IMR-90 (cell line): ENCODE data around the gene PAXIP1. TPM values are rescaled to one million over a fixed set of nuclear protein-coding genes. Genes with fewer than 3 reads are reported as not detected.

ENCODE experiments used
- ATAC-seq: fragments of 200-7000 bp; cut with Tn5 transposase; 2 replicates; pipeline ENCODE4 v1.9.1; 2020; ENCODE audit warnings: low read depth, mild to moderate bottlenecking, moderate library complexity
- BruUV-seq: library from RNA; stranded (reverse); fragments of 400-500 nt; replicated peaks from 2 replicates; lab custom pipeline; 2021; lab: Mats Ljungman, UMichigan
- CTCF ChIA-PET: fragments of 300-600 bp; formaldehyde crosslinking; extraction: SDS; loops from one replicate; lab custom pipeline; 2021; ENCODE audit warnings: antibody characterized with exemption; lab: Yijun Ruan, JAX
- POLR2A ChIA-PET: fragments of 300-600 bp; sonication (Branson Sonifier 250); formaldehyde crosslinking; loops from one replicate; lab custom pipeline; 2022; ENCODE audit warnings: antibody characterized with exemption; ENCODE audit not compliant: unreplicated experiment; lab: Charles Lee
- DNase-seq: peaks from one replicate; pipeline ENCODE4 v3.0.0; 2013
- H2AFZ ChIP-seq: replicated peaks from 2 replicates; pipeline ENCODE3; 2013; ENCODE audit warnings: low read length, mild to moderate bottlenecking; ENCODE audit not compliant: poor library complexity
- H2AK5ac ChIP-seq: 2 replicates; pipeline ENCODE4 v1.6.1; 2013; ENCODE audit warnings: low read depth, low read length, inconsistent platforms
- H2AK9ac ChIP-seq: replicated peaks from 2 replicates; pipeline ENCODE3; 2013; ENCODE audit warnings: mild to moderate bottlenecking, low read depth, low read length, moderate library complexity; ENCODE audit not compliant: poor library complexity
- H2BK120ac ChIP-seq: 2 replicates; pipeline ENCODE4 v1.6.1; 2013; ENCODE audit warnings: low read depth, low read length, inconsistent platforms
- H2BK15ac ChIP-seq: 3 replicates; pipeline ENCODE4 v1.6.1; 2013; ENCODE audit warnings: low read depth, low read length, inconsistent platforms
- H2BK20ac ChIP-seq: 2 replicates; pipeline ENCODE4 v1.6.1; 2013; ENCODE audit warnings: low read depth, mild to moderate bottlenecking, inconsistent platforms, low read length, moderate library complexity
- H2BK5ac ChIP-seq: 2 replicates; pipeline ENCODE4 v1.6.1; 2013; ENCODE audit warnings: mild to moderate bottlenecking, low read depth, low read length, inconsistent platforms; ENCODE audit not compliant: poor library complexity, severe bottlenecking
- H3K14ac ChIP-seq: replicated peaks from 2 replicates; pipeline ENCODE4 v1.6.1; 2013; ENCODE audit warnings: low read depth, low read length, inconsistent platforms
- H3K18ac ChIP-seq: 2 replicates; pipeline ENCODE4 v1.6.1; 2013; ENCODE audit warnings: low read depth, low read length, control low read depth
- H3K23ac ChIP-seq: 2 replicates; pipeline ENCODE4 v1.6.1; 2013; ENCODE audit warnings: low read depth, low read length, inconsistent platforms
- H3K27ac ChIP-seq: 2 replicates; pipeline ENCODE4 v1.5.1; 2013; ENCODE audit warnings: mild to moderate bottlenecking, control low read depth, low read length; ENCODE audit not compliant: insufficient read depth
- H3K27me3 ChIP-seq: 2 replicates; pipeline ENCODE4 v1.6.1; 2013; ENCODE audit warnings: low read length; ENCODE audit not compliant: control insufficient read depth, insufficient read depth
- H3K36me3 ChIP-seq: 2 replicates; pipeline ENCODE4 v1.6.1; 2013; ENCODE audit warnings: low read length, mixed read lengths; ENCODE audit not compliant: control insufficient read depth, insufficient read depth
- H3K4ac ChIP-seq: 2 replicates; pipeline ENCODE4 v1.6.1; 2013; ENCODE audit warnings: low read depth, low read length, inconsistent platforms
- H3K4me1 ChIP-seq: 2 replicates; pipeline ENCODE4 v1.6.1; 2013; ENCODE audit warnings: low read length, mixed read lengths; ENCODE audit not compliant: control insufficient read depth, insufficient read depth
- H3K4me2 ChIP-seq: 2 replicates; pipeline ENCODE4 v1.6.1; 2013; ENCODE audit warnings: low read depth, mild to moderate bottlenecking, control low read depth, low read length, moderate library complexity
- H3K4me3 ChIP-seq: 2 replicates; pipeline ENCODE4 v1.5.1; 2013; ENCODE audit warnings: low read depth, mild to moderate bottlenecking, control low read depth, low read length, moderate library complexity; ENCODE audit not compliant: insufficient read depth
- H3K56ac ChIP-seq: 2 replicates; pipeline ENCODE4 v1.6.1; 2013; ENCODE audit warnings: low read length, inconsistent platforms; ENCODE audit not compliant: insufficient read depth; ENCODE audit errors: extremely low read depth
- H3K79me1 ChIP-seq, 2 experiments: 2 replicates each; pipeline ENCODE4 v1.6.1; 2013; ENCODE audit warnings: low read length in 2 of 2, inconsistent platforms in 1 of 2, low read depth in 1 of 2
- H3K9ac ChIP-seq: 2 replicates; pipeline ENCODE4 v1.6.1; 2013; ENCODE audit warnings: low read depth, low read length, control low read depth
- H3K9me1 ChIP-seq: 2 replicates; pipeline ENCODE4 v1.6.1; 2013; ENCODE audit warnings: low read length, inconsistent platforms; ENCODE audit not compliant: insufficient read depth
- H3K9me3 ChIP-seq: 2 replicates; pipeline ENCODE4 v1.6.1; 2013; ENCODE audit warnings: low read length; ENCODE audit not compliant: control insufficient read depth, insufficient read depth
- H4K20me1 ChIP-seq: 2 replicates; pipeline ENCODE4 v1.6.1; 2013; ENCODE audit warnings: low read length, inconsistent platforms; ENCODE audit not compliant: insufficient read depth
- H4K5ac ChIP-seq: 2 replicates; pipeline ENCODE4 v1.6.1; 2013; ENCODE audit warnings: mild to moderate bottlenecking, low read depth, low read length, control low read depth
- H4K8ac ChIP-seq, 2 experiments: 2 replicates each; pipeline ENCODE4 v1.6.1; 2013; ENCODE audit warnings: low read depth in 2 of 2, low read length in 2 of 2, control low read depth in 1 of 2, inconsistent platforms in 1 of 2
- H4K91ac ChIP-seq: 2 replicates; pipeline ENCODE4 v1.6.1; 2013; ENCODE audit warnings: low read depth, low read length, inconsistent platforms; ENCODE audit not compliant: insufficient read depth
- BHLHE40 ChIP-seq: fragments of 150-350 bp; IDR thresholded peaks from 2 replicates; pipeline ENCODE4 v1.6.1; 2016; ENCODE audit warnings: mild to moderate bottlenecking, low read depth, low read length
- CEBPB ChIP-seq: IDR thresholded peaks from 2 replicates; pipeline ENCODE4 v1.6.1; 2012; ENCODE audit warnings: low read depth, low read length, improper control_type of control experiment
- CHD1 ChIP-seq: IDR thresholded peaks from 2 replicates; pipeline ENCODE4 v1.6.1; 2012; ENCODE audit warnings: low read depth, low read length, improper control_type of control experiment
- MAFK ChIP-seq: IDR thresholded peaks from 2 replicates; pipeline ENCODE4 v1.6.1; 2012; ENCODE audit warnings: low read depth, low read length, improper control_type of control experiment
- MAZ ChIP-seq: IDR thresholded peaks from 2 replicates; pipeline ENCODE4 v1.6.1; 2012; ENCODE audit warnings: low read depth, mild to moderate bottlenecking, low read length, improper control_type of control experiment, moderate library complexity, borderline replicate concordance
- NFE2L2 ChIP-seq: fragments of 150-350 bp; IDR thresholded peaks from 2 replicates; pipeline ENCODE4 v1.6.1; 2016; ENCODE audit warnings: low read depth, mild to moderate bottlenecking, low read length
- POLR2A ChIP-seq: IDR thresholded peaks from 2 replicates; pipeline ENCODE4 v1.6.1; 2012; ENCODE audit warnings: mild to moderate bottlenecking, low read depth, low read length
- RCOR1 ChIP-seq: IDR thresholded peaks from 2 replicates; pipeline ENCODE4 v1.6.1; 2012; ENCODE audit warnings: mild to moderate bottlenecking, low read length, improper control_type of control experiment; ENCODE audit not compliant: insufficient replicate concordance
- RFX5 ChIP-seq: IDR thresholded peaks from 2 replicates; pipeline ENCODE4 v1.8.0; 2012; ENCODE audit warnings: low read depth, mild to moderate bottlenecking, low read length, moderate library complexity
- SMC3 ChIP-seq: fragments of 150-350 bp; IDR thresholded peaks from 2 replicates; pipeline ENCODE4 v1.6.1; 2016; ENCODE audit warnings: low read depth, mild to moderate bottlenecking, antibody characterized with exemption, low read length, moderate library complexity
- USF2 ChIP-seq: fragments of 150-350 bp; IDR thresholded peaks from 2 replicates; pipeline ENCODE4 v1.6.1; 2017; ENCODE audit warnings: mild to moderate bottlenecking, antibody characterized with exemption, low read length, low read depth
- WGBS, 2 experiments: methylation state at CpG; one replicate each; pipeline versions ENCODE4 v1.1.5 to v1.1.7; 2013; ENCODE audit warnings: missing lambda C conversion rate in 2 of 2; ENCODE audit not compliant: insufficient read length in 1 of 2; ENCODE audit errors: extremely low coverage in 2 of 2; 5-methylcytosine and 5-hydroxymethylcytosine counted together
- dilution Hi-C: fragments of 300-500 bp; cut with HindIII; formaldehyde crosslinking; loops from one replicate; pipeline ENCODE4 v1.14.3; 2018; ENCODE audit warnings: low sequenced_read_pairs; ENCODE audit not compliant: unreplicated experiment
- in situ Hi-C: fragments of 300-500 bp; cut with MboI; formaldehyde crosslinking; loops from 3 replicates; pipeline ENCODE4 v1.14.3; 2019; ENCODE audit warnings: low sequenced_read_pairs, inconsistent platforms, mixed read lengths
- intact Hi-C: fragments of 100-400 bp; cut with micrococcal nuclease; formaldehyde crosslinking; loops from 2 replicates; pipeline ENCODE4 v1.10.0; 2022
- polyA plus RNA-seq, 3 experiments: library from polyadenylated mRNA; depleted of rRNA; stranded (reverse); fragments of >200 nt; gene quantifications; 2 replicates each; pipeline ENCODE4 v1.2.3, GENCODE V29; 2012; ENCODE audit warnings: low replicate concordance in 1 of 3
- total RNA-seq: library from RNA; depleted of rRNA; stranded (reverse); fragments of >200 nt; gene quantifications from 2 replicates; pipeline ENCODE4 v1.2.3, GENCODE V29; 2012
- TF ChIP-seq, protein P1 (sequence below): fragments of 150-350 bp; IDR thresholded peaks from 2 replicates; pipeline ENCODE4 v1.6.1; 2016; ENCODE audit warnings: low read depth, mild to moderate bottlenecking, low read length, moderate library complexity, borderline replicate concordance

The PAXIP1 gene
- total and polyA plus RNA-seq, 2 of the 4 experiments (the other 2 are of a cell fraction), result 7.3 to 8.7 TPM

DNA sequence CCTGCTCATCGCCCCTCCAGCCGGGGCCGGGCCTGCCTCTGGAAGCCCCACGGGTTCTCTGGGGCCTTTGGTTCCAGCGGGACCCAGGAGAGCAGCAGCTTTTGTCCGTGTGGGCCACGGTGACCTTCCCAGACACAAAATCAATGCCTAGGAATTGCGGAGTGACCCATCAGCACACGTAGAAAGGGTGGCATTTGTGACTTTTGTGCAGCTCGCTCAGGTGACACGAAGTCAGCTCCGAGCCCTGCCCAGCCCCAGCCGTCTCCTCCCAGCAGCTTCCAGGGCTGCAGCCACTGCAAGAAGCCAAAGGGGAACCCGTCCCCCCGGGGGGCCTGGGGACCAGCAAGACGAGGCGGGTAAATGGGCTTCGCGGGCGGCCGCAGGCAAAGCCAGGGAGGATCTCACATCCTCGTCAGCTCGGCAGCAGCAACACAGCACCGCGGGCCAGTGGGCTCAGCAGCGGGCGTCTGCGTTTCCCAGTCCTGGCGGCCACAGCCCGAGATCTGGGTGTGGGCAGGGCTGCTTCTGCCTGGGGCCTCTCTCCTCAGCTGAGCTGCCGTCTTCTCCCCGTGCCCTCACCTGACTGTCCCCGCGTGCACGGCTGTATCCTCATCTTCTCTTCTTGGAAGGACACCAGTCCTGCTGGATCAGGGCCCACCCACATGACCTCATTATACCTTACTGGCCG lies 88.5 kb downstream of the PAXIP1 start:
- Histone ChIP-seq H4K91ac (no peak overlapping the region), H3K4me3 (no peak overlapping the region)

More for the DNA sequence above, 88.5 kb downstream of the PAXIP1 start:
- no peak overlapping the region for H3K56ac ChIP-seq
- no peak overlapping the region for H2BK120ac ChIP-seq
- intact Hi-C loops (no loop called here), dilution Hi-C loops (no loop called here), in situ Hi-C loops (no loop called here)
- H2AK5ac ChIP-seq, result no peak overlapping the region
- peaks cover 3% of the 10 kb centered on the region; the same call in 1 of the 2 replicates for H3K9me3 ChIP-seq
- H3K4me1 ChIP-seq, result no peaks in the 10 kb centered on the region
- H3K18ac ChIP-seq, result no peak overlapping the region
- no peak overlapping the region for H3K23ac ChIP-seq
- no peaks in the 10 kb centered on the region for H4K20me1 ChIP-seq
- CTCF ChIA-PET, result interaction anchor here (0.5 to 2.4 kb wide), 8 partner anchors 9 to 1665 kb away, joined by 3 to 11 read pairs (median 4); no protein-coding TSS in a partner anchor
- WGBS, 2 experiments, result 35% methylated on average over 22 of the region's 36 CpGs; no CpG with 5 or more reads in 1 of the 2 experiments
- TF ChIP-seq NFE2L2 (no peak), MAFK (no peak), BHLHE40 (no peak), USF2 (no peak), CEBPB (no peak), POLR2A (no peak), SMC3 (no peak), RFX5 (no peak), MAZ (no peak), CHD1 (no peak), RCOR1 (no peak)
- TF ChIP-seq, protein P1, sequence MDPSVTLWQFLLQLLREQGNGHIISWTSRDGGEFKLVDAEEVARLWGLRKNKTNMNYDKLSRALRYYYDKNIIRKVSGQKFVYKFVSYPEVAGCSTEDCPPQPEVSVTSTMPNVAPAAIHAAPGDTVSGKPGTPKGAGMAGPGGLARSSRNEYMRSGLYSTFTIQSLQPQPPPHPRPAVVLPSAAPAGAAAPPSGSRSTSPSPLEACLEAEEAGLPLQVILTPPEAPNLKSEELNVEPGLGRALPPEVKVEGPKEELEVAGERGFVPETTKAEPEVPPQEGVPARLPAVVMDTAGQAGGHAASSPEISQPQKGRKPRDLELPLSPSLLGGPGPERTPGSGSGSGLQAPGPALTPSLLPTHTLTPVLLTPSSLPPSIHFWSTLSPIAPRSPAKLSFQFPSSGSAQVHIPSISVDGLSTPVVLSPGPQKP, result no peak
- H3K9ac ChIP-seq, result no peak overlapping the region
- no peak overlapping the region for H2BK5ac ChIP-seq
- POLR2A ChIA-PET, result no interaction called here
- H2BK15ac ChIP-seq, result no peak overlapping the region
- ATAC-seq, result peak; percentile 19; the same call in 1 of the 2 replicates
- H3K79me1 ChIP-seq, result no peaks in the 10 kb centered on the region
- no peaks in the 10 kb centered on the region for H3K9me1 ChIP-seq
- no peak for DNase-seq
- no peak overlapping the region for H4K5ac ChIP-seq
- no peak overlapping the region for H2BK20ac ChIP-seq
- H3K36me3 ChIP-seq, result no peaks in the 10 kb centered on the region
- H4K8ac ChIP-seq, result no peak overlapping the region
- BruUV-seq, result no TSS peak
- no peak overlapping the region for H3K4ac ChIP-seq
- peaks cover 13% of the 10 kb centered on the region; the same call in 1 of the 2 replicates for H3K27me3 ChIP-seq
- H3K14ac ChIP-seq, result no peak overlapping the region
- no peak overlapping the region for H3K4me2 ChIP-seq
- peak overlapping the region; percentile 94 for H2AFZ ChIP-seq
- H3K27ac ChIP-seq, result no peak overlapping the region
- H2AK9ac ChIP-seq, result no peak overlapping the region
